Fibroblast of peridontal ligament (primary cell): Measurements from ENCODE around the gene C4orf50.

Experiments
- DNase-seq: peaks from one replicate; pipeline ENCODE4 v3.0.0-alpha.2; 2010; ENCODE audit errors: extremely low read depth

Gene C4orf50

DNA sequence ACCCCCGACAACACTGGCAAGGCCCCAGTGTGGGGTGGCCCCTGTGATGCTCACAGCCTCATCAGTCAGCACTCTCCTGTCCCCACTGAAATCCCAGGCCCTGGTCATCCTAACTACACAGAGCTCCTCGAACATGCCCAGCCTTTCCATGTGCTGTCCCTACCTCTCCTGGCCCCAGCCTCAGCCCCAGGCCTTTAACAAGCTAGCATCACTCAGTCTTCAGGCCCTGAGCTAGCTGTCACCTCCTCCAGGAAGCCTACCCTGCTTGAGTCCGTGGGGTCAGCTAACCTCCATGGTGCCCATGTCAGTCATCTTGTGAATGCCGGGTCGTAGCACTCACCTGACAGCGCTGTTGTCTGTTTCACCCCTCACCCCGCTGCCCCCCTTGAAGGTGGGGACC, 25.6 kb upstream of the C4orf50 start:
- no peak for DNase-seq

DNA sequence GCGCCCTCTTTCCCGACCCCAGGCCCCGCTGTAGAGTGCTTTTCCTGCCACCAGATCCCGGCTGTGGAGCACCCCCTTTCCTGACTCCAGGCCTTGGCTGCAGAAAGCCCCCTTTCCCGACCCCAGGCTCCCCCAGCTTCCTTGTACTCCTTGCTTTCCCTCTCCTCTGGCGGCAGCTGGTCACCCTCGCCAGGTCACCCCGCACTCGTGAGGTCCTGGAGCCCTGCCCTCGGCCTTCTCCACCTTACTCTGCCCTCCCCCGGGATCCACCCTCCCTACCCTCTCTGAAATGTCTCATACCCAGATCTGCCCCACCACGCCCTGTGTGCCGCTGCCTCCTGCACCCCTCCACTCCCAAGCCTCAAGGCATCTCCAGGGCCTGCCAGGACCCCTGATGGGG, 25.0 kb upstream of the C4orf50 start:
- DNase-seq: no peak

DNA sequence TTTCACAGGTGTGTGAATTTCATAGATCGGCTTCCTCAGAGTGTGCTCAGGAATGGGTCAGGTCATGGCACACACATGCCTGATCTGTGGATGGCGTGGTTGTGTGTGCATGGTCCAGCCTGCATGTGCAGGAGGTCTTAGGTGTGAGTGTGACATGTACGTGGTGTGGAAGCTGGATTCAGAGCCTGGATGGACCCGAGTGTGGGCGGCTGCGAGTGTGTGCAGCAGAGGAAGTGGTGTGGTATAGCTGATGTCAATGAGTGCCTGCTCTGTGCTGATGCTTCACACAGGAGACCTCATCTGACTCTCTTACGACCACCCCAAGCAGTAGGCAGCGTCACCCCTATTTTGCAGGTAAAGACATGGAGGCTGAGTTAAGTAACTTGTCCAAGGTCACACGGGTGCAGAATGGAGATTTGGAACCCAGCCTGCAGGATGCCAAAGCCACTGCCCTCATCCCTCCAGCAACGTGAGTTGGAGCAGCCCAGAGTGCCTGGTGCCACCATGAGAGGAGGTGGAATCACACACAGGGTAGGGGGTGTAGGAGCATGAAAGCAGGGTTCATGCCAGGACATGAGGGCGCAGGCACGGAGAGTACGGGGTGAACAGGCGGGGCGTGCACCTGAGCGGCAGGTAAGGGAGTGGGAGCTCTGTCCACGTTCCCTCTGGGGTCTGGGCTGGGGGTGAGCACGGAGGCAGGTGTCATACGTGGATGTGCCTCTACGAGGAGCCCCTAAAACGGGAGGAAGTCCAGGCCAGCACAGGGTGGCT, 24.2 kb upstream of the C4orf50 start:
- DNase-seq: no peak

DNA sequence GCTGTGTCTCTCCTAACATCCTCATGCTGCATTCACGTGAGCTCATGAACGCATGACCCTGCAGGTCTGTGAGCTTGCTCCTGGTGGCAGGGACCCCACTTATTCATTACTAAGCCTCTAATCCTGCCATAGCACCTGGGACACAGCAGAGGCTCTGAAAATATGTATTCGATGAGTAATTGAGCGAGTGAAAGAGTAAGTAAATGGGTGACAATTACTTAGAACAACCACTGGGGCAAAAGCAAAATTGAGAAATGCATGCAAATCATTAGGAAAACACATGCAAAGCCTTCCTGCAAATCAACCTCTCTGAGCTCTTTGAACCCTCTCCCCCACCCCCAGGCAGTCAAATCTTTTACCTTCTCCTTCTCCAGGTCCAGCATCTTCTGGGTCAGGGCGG, 23.6 kb upstream of the C4orf50 start:
- no peak for DNase-seq

DNA sequence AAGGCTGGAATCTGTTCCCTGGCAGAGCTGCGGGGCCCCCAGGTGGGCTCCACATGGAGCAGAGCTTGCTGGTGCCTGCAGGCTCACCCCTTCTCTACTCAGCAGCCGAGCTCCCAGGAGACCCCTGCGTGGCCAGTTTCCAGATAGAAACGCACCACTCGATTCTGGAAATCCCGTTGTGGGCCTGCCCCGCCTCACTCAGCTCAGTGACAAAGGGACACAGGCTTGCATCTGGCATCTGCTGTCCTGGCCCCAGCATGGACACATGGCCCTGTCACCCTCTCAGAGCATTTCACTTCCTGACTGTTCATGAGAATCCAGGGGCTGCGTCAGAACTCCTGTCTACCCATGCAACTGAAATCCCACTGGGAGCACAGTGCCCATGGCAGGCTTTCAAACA, 20.5 kb upstream of the C4orf50 start:
- DNase-seq: no peak

DNA sequence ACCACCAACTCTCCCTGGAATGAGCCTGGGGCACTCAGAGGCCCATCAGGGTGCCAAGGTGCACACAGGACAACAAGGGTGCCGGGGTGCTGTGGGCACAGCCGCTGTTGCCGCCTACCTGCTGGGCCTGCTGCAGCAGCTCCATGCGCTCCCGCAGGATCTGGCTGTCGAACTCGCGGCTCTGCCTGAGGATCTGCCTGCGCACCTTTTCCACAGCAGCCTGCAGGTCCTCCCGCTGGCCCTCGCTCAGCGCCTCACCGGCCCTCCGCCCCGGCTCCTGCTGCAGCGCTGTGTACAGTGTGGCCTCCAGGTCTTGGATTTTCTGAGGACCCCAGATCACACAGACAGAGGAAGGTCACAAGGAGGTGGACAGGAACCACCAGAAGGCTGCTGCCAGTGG, 17.6 kb upstream of the C4orf50 start:
- DNase-seq: no peak

DNA sequence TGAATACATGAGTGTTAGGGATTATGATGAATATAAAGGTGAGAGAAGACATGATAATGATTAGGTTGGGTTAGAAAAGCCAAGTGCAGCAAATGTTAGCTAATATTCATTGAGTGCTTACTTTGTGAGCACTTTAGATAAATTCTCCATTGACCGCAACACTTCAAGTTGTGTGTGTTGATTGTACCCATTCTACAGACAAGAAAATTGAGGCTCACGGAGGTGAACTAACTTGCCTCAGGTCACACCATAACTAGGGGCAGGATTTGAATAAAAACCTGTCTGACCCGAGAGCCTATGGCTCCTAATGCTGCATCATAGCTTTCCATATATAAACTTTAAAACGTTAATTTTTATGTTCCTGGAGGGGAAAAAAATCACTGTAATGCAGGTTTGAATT, 15.2 kb upstream of the C4orf50 start:
- DNase-seq: no peak

DNA sequence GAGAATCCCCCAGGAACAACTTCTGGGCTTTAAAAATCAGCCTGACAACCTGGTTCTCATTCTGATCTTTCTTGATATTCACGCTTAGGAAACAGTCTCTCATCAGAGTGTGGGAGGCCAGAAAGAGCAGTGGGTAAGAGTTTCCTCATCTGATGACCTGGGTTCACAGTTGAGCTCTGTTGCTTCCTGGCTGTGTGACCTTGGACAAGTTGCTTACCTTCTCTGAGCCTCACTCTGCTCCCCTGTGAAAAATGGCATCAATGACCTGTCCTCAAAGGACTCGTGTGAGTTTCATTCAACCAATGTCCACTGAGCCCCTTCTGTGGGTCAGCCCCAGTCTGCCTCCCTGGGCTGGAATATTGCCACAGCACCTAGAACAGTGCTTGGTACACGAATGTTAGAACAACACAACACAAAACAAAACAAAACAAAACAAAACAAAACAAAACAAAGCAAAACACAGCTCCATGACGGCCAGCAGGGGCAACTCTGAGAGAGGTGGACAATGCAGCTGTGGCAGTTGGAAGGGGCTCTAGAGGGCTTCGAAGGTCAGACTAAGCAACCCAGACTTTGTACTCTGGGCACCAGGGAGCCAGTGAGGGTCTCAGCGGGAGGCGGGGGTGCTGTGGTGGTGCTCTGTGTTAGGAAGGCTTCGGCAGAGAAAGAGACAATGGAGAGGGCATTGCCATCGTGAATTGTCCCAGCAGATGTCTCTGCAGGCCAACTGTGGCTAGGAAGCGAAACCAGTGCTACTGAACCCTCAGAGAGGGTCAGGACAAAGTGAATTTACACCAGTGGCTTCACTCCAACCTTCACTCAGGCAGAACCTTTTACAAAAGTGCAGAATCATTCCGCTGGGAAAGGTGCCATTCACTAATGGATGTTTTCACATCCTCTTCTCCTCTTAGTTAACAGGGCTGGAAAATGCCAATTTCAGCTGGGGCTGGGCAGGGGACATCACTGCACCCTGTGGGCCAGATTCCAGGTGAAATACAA, 14.3 kb upstream of the C4orf50 start:
- DNase-seq: no peak

DNA sequence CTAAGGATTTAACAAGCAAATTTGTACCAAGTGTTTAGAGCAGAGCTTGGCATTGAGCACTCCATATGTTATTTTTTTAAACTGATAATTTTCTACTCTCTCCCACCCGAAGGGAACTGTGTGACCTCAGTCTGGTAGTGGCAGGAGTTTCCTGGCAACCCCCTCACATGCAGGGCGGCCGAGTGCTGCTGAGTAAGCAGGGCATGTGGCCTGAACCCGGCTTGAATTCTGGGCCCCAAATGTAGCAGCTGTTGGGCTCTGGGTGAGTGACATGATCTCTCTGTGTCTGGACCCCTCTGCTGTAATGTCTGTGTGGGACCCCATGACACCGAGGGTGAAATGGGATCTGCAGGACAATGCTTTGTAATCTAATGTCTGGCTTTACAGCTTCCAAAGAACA, 13.6 kb upstream of the C4orf50 start:
- DNase-seq: no peak

DNA sequence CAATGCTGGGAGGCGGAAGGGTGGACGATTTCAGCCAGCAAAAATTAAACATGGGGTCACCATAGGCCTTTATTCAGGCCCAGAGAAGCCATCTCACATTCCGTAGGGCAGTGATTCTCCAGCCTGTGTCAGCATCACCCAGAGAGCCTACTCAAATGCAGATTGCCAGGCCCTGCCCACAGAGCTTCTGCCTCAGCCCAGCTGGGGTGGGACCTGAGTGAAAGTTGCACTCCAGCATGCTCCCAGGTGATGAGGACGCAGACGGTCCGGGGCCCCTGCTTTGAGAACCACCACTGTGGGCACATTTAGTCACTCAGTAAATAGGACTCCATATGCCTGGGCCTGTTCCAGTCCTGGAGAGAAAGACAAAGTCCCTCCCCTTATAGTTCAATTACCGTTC, 12.4 kb upstream of the C4orf50 start:
- DNase-seq: no peak

DNA sequence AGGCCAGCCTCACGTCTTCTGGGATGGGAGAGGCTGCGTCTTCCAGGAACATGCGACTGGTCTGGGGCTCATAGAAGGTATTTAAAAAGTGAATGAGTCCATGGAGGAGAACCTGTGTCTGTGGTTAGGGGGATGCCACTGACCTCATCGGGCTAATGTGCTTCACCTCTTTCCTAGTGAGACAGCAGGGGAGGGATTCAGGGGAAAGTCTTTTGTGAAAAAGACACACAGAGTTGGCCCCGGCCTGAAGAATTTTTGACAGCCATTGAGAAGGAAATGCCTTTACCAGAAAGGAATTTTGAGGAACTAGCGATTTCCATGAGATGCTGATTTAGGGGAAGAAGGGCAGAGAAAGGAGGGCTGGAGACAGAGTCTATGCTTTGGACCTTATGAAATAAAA, 11.0 kb upstream of the C4orf50 start:
- no peak for DNase-seq

DNA sequence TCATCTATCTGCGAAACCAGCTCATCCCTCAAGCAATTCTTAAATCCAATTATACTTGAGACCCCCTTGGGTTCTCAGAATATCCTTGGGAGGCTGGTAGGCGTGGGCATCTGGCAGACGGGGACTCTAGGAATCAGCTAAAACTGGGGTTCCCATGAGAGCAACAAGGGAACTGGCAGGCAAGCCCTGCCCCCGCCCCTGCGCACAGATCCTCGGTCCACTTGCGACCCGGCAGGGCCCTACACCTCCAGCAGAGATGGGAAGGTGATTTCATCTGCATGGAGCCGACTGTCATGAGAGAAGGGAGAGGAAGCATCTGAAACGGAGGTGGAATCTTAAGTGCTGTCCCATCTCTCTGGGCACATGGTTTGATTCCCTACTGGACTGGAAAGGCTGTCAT, 9.9 kb upstream of the C4orf50 start:
- DNase-seq: no peak

DNA sequence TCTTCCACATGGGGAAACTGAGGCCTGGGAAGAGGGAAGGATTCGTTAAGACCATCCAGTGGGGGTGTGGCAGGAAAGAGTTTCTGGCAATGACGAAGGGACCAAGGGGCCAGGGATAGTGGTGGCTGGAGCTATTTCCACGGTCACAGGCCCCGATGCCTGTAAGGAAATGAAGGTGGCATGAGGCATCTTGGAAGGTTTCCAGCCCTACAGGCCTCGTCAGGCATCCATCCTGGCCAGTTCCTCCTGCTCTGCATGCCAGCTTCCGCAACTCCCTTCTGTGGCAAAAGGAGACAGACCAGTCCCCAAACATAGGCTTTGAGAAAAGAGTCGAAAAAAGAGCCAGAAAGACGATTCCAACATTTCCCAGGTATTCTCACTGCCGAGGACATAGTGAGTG, 9.2 kb upstream of the C4orf50 start:
- no peak for DNase-seq

DNA sequence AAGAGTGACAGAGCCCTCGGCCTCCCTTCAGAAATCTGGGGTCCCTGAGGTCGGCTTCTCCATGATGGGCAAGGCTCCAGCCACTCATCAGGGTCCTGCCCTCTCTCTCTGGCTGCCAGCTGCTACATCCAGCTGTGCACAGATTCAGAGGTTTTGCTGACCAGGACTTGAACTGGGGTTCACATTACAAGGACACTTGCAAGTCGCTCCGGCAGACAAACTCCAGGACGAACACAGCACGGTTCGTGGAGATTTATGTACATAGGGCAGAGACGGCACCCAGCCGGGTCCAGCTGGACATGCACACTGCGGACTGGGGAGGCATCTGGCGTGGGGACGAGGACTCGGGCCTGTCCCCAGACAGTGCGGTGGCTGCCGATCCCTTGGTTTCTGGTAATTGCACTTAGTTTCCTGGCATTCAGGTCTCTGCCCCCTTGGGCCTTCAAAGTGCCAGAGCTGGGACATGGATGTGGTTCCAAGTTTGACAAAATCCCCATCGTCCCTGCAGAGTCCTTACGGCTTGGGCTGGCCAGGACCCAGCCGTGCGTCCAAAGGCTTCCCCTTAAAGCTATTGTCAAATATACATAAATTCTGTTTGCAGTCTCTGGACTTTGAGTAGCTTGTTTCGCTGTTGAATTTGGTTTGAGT, 6.2 kb upstream of the C4orf50 start:
- DNase-seq: no peak

DNA sequence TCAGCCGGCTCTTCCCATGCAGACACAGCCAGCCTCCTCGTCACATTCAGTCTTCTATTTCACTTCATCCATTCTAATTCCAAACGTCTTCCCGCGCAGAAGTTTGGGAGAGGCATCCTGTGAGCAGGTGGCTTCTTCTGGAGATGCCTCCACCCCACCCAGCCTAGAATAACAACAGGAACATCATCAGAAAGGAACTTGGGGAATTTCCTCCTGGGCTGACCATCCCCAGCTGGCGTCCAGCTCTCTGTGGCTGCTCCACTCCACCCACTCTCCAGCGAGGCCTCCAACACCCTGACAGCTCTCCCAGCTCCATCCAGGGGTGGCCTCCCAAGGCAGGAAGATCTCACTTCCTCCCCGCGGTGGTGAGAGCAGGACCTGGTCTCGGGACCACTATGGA, 5.5 kb upstream of the C4orf50 start:
- DNase-seq: no peak

DNA sequence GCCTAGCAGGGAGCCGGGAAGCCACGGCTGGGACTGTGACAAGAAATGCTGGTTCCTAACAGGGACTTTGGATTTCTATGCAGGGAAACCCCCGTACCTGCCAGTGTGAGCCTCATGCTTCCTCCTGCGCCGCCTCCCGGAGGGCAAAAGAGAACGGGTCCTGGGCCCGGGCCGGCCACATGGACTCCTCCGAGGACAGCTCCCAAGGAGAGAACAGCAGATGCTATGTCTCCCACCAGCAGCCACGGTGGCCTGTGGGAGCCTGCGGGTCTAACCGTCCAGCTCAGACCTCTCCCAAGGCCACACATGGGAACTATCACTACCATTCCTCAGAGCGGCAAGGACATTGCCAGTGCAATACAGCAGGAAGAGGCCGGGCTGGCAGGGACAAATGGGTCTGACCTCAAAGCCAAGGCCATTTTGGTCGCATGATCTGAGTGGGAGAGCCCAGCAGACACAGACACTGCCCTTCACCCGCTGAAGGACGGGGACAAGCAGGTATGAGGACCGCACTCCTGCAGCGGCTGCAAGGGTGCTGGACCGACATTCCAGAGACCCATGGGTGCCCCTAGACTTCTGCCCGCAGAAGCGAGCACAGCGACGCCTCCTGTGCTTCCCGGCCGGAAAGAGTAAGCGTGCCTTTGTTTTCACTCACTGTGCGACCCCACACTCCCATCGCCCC, 4.5 kb upstream of the C4orf50 start:
- DNase-seq: no peak

DNA sequence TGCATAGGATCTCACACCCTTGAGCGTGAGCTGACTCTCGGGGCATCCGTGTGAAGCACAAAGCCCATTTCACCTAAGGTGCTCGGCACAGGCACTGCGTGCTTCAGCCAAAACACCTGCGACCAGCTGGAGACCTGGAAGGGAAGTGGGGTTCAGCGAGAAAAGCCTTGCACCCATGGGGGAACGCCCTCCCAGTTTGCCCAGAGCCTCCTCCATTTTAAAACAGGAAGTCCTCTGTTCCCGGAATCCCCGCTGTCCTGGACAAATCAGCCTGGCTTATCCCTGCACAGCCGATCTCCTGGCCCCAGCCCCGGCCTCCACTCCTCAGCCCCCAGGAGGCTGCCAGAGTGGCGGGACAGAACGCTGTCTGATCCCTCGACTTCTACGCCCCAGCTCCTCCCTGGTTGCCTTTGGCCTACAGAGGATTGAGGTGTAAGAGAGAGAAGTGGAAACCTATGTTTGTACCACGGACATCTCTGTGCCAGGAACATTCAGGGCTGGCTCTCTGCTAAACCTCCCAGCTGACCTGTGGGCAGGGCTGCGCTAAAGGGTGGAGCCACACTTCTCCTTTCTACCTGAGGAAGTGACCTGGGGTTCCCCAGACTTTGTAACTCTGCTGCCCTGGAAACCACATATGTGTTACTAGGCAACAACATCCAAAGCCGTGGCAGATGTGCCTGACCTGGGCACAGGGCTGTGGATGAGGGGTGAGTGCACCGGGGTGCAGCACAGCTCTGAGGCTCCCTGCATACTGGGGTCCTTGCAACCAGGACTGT, 3.8 kb upstream of the C4orf50 start:
- DNase-seq: no peak

DNA sequence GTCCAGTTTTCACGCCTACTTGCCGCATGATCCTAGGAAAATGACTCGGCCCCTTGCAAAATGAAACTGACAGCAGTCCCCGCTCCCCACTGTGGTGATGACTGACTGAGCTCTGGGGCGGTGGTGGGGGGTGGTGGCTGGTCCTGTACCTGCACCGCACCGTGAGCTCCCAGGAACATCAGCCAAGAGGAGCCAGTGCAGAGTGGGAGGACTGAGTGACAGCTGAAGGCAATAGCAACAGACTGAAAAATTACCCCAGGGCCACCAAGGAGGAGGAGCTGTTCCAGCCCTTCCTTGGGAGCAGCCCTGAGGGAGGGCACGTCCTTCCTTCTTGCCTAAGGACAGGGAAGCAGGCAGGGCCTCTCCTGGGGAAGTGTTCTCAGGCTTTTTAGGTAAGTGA, 2.4 kb upstream of the C4orf50 start:
- DNase-seq: no peak

DNA sequence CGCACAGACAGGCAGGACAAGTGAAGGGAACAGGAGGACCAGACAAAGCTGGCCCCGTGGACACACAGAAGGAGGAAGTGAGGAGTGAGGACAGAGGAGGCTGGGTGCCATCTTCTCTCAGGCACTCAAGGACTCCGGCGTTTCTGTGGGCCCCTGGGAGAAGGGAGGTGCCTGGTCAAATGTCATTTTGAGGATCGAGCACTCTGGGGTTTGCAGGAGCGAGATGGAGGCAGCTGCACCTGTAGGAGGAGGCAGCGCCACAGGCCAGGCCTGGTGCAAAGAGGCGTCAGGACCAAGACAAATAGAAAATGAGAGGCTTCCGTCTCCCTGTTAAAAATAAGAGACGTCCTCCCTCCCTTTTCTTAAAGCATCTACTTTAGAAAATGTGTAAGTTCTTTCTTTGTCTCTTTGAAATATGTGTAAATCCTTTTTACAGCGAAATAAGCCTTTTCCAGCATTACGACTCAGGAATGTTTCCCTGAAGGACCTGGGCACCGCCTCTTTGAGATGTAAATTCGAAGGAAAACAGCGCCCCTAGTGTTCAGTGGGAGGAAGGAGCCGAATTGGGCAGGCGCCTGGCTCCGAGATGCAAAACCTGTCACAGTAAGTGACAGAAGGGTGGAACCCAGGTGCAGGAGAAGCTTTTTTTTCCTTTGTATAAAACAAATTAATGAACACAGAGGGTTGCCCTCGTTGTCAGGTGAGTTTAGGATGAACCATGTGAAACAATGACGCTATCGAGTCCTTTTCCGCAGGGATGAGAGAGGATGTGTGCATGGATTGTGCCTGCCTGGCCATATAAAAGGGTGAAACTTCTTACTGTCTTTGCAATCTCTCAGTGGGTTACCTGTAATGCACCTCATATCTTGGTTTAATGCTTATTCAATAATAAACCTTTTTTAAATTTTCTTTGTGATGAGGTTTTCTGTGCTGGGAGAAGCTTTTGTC, 1.4 kb upstream of the C4orf50 start:
- peak; percentile 16 for DNase-seq

DNA sequence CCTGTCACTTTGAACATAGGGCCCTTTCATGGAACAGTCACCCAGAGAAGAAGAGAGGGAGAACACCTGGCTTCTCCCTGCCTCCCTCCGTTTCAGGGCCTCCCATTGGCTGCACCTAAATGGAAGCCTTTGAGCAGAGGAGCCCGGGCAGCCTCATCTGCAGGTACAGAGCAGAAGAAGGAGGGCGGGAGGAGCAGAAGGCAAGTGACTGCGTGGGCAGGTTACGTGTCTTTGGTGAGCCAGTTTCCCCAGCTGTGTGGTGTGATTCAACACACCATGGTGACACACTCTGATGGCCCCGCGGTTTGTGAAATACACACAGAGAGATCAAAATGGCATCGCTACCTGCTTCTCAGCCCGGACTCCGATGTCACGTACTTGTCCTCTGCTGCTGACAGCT, 431 bp downstream of the C4orf50 start:
- no peak for DNase-seq
